ENCODE data around the gene MRPL1. TPM values are rescaled to one million over a fixed set of nuclear protein-coding genes. Genes with fewer than 3 reads are reported as not detected.

MRPL1 gene
- total and polyA plus RNA-seq, 9 of the 15 experiments (the other 6 are each of a cell fraction or from before 2014, with no cell fraction given): 38.4 to 75.7 (median 63.7) TPM

GRCh38 chr4:77990904-77991358 lies 128.3 kb downstream of the MRPL1 start:
- TF ChIP-seq HDAC6 (IDR thresholded peaks at IDR 0.05; ENCODE audit: low read depth, low read length) (no peak), DLX4 (CRISPR knock-in tag; IDR thresholded peaks at IDR 0.05) (no peak), SMARCA5 (IDR thresholded peaks at IDR 0.05) (no peak), MITF (IDR thresholded peaks at IDR 0.05) (no peak), WHSC1 (IDR thresholded peaks at IDR 0.05; ENCODE audit: low read length) (no peak), TFE3 (CRISPR knock-in tag; IDR thresholded peaks at IDR 0.05) (no peak), CUX1 (CRISPR knock-in tag; IDR thresholded peaks at IDR 0.05) (no peak), E2F4 (CRISPR knock-in tag; IDR thresholded peaks at IDR 0.05; ENCODE audit: low read depth) (no peak), ZNF217 (CRISPR knock-in tag; IDR thresholded peaks at IDR 0.05) (no peak)
- in situ Hi-C loops (cut with MboI): no loop called here
- POLR2A ChIA-PET: interaction anchor here (0.8 kb wide), 1 partner anchor 13 kb away, joined by 3 read pairs; no protein-coding TSS in a partner anchor
- ATAC-seq: no peak
- no peak overlapping the region for H3K4me3 ChIP-seq
- peaks cover 5% of the 10 kb centered on the region; the same call in 1 of the 2 replicates for H4K20me1 ChIP-seq (replicated peaks; ENCODE audit: control insufficient read depth, insufficient read depth, low read length)
- no peak overlapping the region for H3K9ac ChIP-seq (ENCODE audit: insufficient read depth in 1 of 2, low read depth in 2 of 2, low read length in 2 of 2)
- no peak overlapping the region for H3K4me2 ChIP-seq (ENCODE audit: insufficient read depth, low read length)
- CTCF ChIA-PET (ENCODE audit: low intra/inter-chr PET ratio): no interaction called here
- no peaks in the 10 kb centered on the region for H3K36me3 ChIP-seq (ENCODE audit: control insufficient read depth, insufficient read depth, low read length)
- intact Hi-C loops (cut with micrococcal nuclease): loop anchor here (10.0 kb wide), 1 partner anchor 174 kb away; no protein-coding TSS in a partner anchor
- no peaks in the 10 kb centered on the region for H3K79me2 ChIP-seq (ENCODE audit: control insufficient read depth, insufficient read depth, low read length)
- no peak overlapping the region for H2AFZ ChIP-seq (ENCODE audit: low read depth, low read length)
- DNase-seq (ENCODE audit: extremely low read depth in 1 of 4, low spot score in 3 of 4): no peak
- H3K4me1 ChIP-seq (replicated peaks in 1 of 2; ENCODE audit: control insufficient read depth in 2 of 2, insufficient read depth in 2 of 2, low read length in 2 of 2): no peaks in the 10 kb centered on the region
- no TSS peak for BruUV-seq (replicated peaks)
- FAIRE-seq: no peak
- H3K27me3 ChIP-seq (ENCODE audit: control insufficient read depth in 2 of 2, insufficient read depth in 2 of 2, low read length in 2 of 2): no peaks in the 10 kb centered on the region
- 3% methylated on average over 2 of the region's 2 CpGs for WGBS (ENCODE audit: insufficient coverage, low coverage, missing lambda C conversion rate)
- no peak overlapping the region for H3K27ac ChIP-seq (ENCODE audit: extremely low read depth, low read depth, low read length)
- no peaks in the 10 kb centered on the region for H3K9me1 ChIP-seq (ENCODE audit: control insufficient read depth, insufficient read depth, low read length)
- no peaks in the 10 kb centered on the region for H3K9me3 ChIP-seq (replicated peaks; ENCODE audit: control insufficient read depth, insufficient read depth, low read depth, low read length)

All from K562 (cell line).